GM12878 (cell line): ENCODE measurements around the gene CPSF4. TPM values are rescaled to one million over a fixed set of nuclear protein-coding genes. Genes with fewer than 3 reads are reported as not detected.

Source experiments
- BACH1 ChIP-seq: fragments of 450-650 bp; IDR thresholded peaks from 2 replicates; pipeline ENCODE4 v1.6.1; 2017; ENCODE audit warnings: mild to moderate bottlenecking, borderline replicate concordance
- CREB1 ChIP-seq: IDR thresholded peaks from 2 replicates; pipeline ENCODE4 v1.6.1; 2012; ENCODE audit warnings: low read depth, mild to moderate bottlenecking, inconsistent platforms
- EGR1 ChIP-seq, 2 experiments: IDR thresholded peaks; 1 replicate in 1 of 2; 2 replicates in 1 of 2; pipeline ENCODE4 v1.6.1; 2011 to 2012; ENCODE audit warnings: low read depth in 2 of 2, low read length in 2 of 2, borderline replicate concordance in 1 of 2, mild to moderate bottlenecking in 1 of 2, moderate library complexity in 1 of 2
- GATAD2B ChIP-seq: fragments of 450-650 bp; conservative IDR thresholded peaks from 2 replicates; pipeline ENCODE4 v1.6.1; 2017; ENCODE audit warnings: low read depth, mild to moderate bottlenecking, moderate library complexity
- KLF5 ChIP-seq: fragments of 450-650 bp; IDR thresholded peaks from 2 replicates; pipeline ENCODE4 v1.6.1; 2014; ENCODE audit warnings: mild to moderate bottlenecking; ENCODE audit not compliant: partially characterized antibody
- NRF1 ChIP-seq: conservative IDR thresholded peaks from 2 replicates; pipeline ENCODE4 v1.6.1; 2011; ENCODE audit warnings: mild to moderate bottlenecking, low read depth, low read length, improper control_type of control experiment
- POU2F2 ChIP-seq: IDR thresholded peaks from 3 replicates; pipeline ENCODE4 v1.6.1; 2011; ENCODE audit warnings: low read depth, mild to moderate bottlenecking, low read length, borderline replicate concordance
- RAD51 ChIP-seq: fragments of 450-650 bp; IDR thresholded peaks from 2 replicates; pipeline ENCODE4 v1.6.1; 2016; ENCODE audit warnings: moderate library complexity, mild to moderate bottlenecking, inconsistent platforms
- RB1 ChIP-seq: fragments of 450-650 bp; formaldehyde crosslinking; IDR thresholded peaks from 2 replicates; pipeline ENCODE4 v1.6.1; 2017; ENCODE audit warnings: mild to moderate bottlenecking, borderline replicate concordance
- RCOR1 ChIP-seq: conservative IDR thresholded peaks from 2 replicates; pipeline ENCODE4 v1.6.1; 2012; ENCODE audit warnings: low read depth, low read length, improper control_type of control experiment
- RELA ChIP-seq: fragments of 450-650 bp; IDR thresholded peaks from 2 replicates; pipeline ENCODE4 v1.8.0; 2014; ENCODE audit warnings: borderline replicate concordance; ENCODE audit not compliant: partially characterized antibody
- TCF3 ChIP-seq: IDR thresholded peaks from 2 replicates; pipeline ENCODE4 v1.6.1; 2012; ENCODE audit warnings: low read depth, mild to moderate bottlenecking, low read length, borderline replicate concordance; ENCODE audit not compliant: insufficient read depth
- ZBTB4 ChIP-seq: fragments of 450-650 bp; formaldehyde crosslinking; IDR thresholded peaks from 2 replicates; pipeline ENCODE4 v1.4.0; 2022; ENCODE audit warnings: mild to moderate bottlenecking, moderate library complexity
- polyA plus RNA-seq, 11 experiments: library from polyadenylated mRNA; depleted of rRNA in 4 of 11; unstranded in 6 of 11; stranded (reverse) in 5 of 11; fragments of >200 nt; fragmentation: Nextera tagmentation in 4 of 11; fragmentation: Illumina TruSeq in 1 of 11; extraction: Ambion mirVana in 4 of 11; extraction: Trizol in 1 of 11; gene quantifications; 1 replicate in 1 of 11; 2 replicates in 10 of 11; pipeline versions ENCODE4 v1.2.1 to v1.2.3, GENCODE V29; 2011 to 2016; ENCODE audit warnings: inconsistent platforms in 2 of 11, missing spikeins in 2 of 11, low read depth in 1 of 11
- total RNA-seq, 4 experiments: library from RNA; depleted of rRNA in 3 of 4; stranded (reverse); fragments of >200 nt in 3 of 4; fragmentation: Illumina TruSeq in 1 of 4; extraction: Trizol in 1 of 4; gene quantifications; 2 replicates each; pipeline versions ENCODE4 v1.2.1 to v1.2.3, GENCODE V29; 2013 to 2021
- TF ChIP-seq, protein P1 (sequence below): IDR thresholded peaks from 2 replicates; pipeline ENCODE4 v1.6.1; 2012; ENCODE audit warnings: mild to moderate bottlenecking, low read depth, low read length
- TF ChIP-seq, protein P2 (sequence below): fragments of 450-650 bp; formaldehyde crosslinking; IDR thresholded peaks from 2 replicates; pipeline ENCODE4 v1.5.0; 2022; ENCODE audit warnings: mild to moderate bottlenecking, missing genetic modification characterization

Gene CPSF4
- total and polyA plus RNA-seq, 10 of the 15 experiments (the other 5 are each of a cell fraction or from before 2014, with no cell fraction given): 13.6 to 70.1 (median 45.0) TPM

- TF ChIP-seq RELA (peak; percentile 22), KLF5 (no peak), RCOR1 (no peak), EGR1 (IDR thresholded peaks at IDR 0.05; ENCODE audit: borderline replicate concordance in 1 of 2, low read depth in 2 of 2, low read length in 2 of 2) (peak in 1 of 2 experiments; percentile 55; a peak in 1 of 3 replicates), GATAD2B (0 out of 2 replicates have a peak, but pooled peaks have one; percentile 41), RAD51 (peak; percentile 99), ZBTB4 (peak; percentile 93), CREB1 (peak; percentile 71), TCF3 (peak; percentile 51; the same call in 1 of the 2 replicates), RB1 (peak; percentile 74; the same call in 1 of the 2 replicates), BACH1 (peak; percentile 33; the same call in 1 of the 2 replicates), POU2F2 (peak; percentile 75; the same call in 1 of the 3 replicates), NRF1 (0 out of 2 replicates have a peak, but pooled peaks have one; percentile 19)
- TF ChIP-seq, protein P1, sequence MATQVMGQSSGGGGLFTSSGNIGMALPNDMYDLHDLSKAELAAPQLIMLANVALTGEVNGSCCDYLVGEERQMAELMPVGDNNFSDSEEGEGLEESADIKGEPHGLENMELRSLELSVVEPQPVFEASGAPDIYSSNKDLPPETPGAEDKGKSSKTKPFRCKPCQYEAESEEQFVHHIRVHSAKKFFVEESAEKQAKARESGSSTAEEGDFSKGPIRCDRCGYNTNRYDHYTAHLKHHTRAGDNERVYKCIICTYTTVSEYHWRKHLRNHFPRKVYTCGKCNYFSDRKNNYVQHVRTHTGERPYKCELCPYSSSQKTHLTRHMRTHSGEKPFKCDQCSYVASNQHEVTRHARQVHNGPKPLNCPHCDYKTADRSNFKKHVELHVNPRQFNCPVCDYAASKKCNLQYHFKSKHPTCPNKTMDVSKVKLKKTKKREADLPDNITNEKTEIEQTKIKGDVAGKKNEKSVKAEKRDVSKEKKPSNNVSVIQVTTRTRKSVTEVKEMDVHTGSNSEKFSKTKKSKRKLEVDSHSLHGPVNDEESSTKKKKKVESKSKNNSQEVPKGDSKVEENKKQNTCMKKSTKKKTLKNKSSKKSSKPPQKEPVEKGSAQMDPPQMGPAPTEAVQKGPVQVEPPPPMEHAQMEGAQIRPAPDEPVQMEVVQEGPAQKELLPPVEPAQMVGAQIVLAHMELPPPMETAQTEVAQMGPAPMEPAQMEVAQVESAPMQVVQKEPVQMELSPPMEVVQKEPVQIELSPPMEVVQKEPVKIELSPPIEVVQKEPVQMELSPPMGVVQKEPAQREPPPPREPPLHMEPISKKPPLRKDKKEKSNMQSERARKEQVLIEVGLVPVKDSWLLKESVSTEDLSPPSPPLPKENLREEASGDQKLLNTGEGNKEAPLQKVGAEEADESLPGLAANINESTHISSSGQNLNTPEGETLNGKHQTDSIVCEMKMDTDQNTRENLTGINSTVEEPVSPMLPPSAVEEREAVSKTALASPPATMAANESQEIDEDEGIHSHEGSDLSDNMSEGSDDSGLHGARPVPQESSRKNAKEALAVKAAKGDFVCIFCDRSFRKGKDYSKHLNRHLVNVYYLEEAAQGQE: no peak
- TF ChIP-seq, protein P2, sequence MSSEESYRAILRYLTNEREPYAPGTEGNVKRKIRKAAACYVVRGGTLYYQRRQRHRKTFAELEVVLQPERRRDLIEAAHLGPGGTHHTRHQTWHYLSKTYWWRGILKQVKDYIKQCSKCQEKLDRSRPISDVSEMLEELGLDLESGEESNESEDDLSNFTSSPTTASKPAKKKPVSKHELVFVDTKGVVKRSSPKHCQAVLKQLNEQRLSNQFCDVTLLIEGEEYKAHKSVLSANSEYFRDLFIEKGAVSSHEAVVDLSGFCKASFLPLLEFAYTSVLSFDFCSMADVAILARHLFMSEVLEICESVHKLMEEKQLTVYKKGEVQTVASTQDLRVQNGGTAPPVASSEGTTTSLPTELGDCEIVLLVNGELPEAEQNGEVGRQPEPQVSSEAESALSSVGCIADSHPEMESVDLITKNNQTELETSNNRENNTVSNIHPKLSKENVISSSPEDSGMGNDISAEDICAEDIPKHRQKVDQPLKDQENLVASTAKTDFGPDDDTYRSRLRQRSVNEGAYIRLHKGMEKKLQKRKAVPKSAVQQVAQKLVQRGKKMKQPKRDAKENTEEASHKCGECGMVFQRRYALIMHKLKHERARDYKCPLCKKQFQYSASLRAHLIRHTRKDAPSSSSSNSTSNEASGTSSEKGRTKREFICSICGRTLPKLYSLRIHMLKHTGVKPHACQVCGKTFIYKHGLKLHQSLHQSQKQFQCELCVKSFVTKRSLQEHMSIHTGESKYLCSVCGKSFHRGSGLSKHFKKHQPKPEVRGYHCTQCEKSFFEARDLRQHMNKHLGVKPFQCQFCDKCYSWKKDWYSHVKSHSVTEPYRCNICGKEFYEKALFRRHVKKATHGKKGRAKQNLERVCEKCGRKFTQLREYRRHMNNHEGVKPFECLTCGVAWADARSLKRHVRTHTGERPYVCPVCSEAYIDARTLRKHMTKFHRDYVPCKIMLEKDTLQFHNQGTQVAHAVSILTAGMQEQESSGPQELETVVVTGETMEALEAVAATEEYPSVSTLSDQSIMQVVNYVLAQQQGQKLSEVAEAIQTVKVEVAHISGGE (CRISPR knock-in tag): peak; percentile 49
These were observed 34.0 kb downstream of the CPSF4 start, which contains the start of gene ZNF789 (continued) for GRCh38 chr7:99472561-99473314.
